ENCODE measurements around the gene LYSMD3.

The LYSMD3 gene

GRCh38 chr5:90518661-90519060 is 10.7 kb downstream of the LYSMD3 start:
- Histone ChIP-seq H3K4me2 (ENCODE audit: low read length) (peak overlapping the region; percentile 70), H3K9me3 (ENCODE audit: control insufficient read depth, insufficient read depth, low read length) (no peaks in the 10 kb centered on the region), H3K4me3 (ENCODE audit: low read length) (peak overlapping the region; percentile 44)

GRCh38 chr5:90514520-90514919 is 14.9 kb downstream of the LYSMD3 start:
- TF ChIP-seq, protein P1, sequence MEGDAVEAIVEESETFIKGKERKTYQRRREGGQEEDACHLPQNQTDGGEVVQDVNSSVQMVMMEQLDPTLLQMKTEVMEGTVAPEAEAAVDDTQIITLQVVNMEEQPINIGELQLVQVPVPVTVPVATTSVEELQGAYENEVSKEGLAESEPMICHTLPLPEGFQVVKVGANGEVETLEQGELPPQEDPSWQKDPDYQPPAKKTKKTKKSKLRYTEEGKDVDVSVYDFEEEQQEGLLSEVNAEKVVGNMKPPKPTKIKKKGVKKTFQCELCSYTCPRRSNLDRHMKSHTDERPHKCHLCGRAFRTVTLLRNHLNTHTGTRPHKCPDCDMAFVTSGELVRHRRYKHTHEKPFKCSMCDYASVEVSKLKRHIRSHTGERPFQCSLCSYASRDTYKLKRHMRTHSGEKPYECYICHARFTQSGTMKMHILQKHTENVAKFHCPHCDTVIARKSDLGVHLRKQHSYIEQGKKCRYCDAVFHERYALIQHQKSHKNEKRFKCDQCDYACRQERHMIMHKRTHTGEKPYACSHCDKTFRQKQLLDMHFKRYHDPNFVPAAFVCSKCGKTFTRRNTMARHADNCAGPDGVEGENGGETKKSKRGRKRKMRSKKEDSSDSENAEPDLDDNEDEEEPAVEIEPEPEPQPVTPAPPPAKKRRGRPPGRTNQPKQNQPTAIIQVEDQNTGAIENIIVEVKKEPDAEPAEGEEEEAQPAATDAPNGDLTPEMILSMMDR (IDR thresholded peaks at IDR 0.05; ENCODE audit: low read depth, low read length, poor library complexity, severe bottlenecking): no peak
- no peaks in the 10 kb centered on the region for H3K27me3 ChIP-seq (ENCODE audit: control insufficient read depth, low read length)
- H3K4me1 ChIP-seq (ENCODE audit: control insufficient read depth, low read length): peaks cover 36% of the 10 kb centered on the region
- peaks cover 40% of the 10 kb centered on the region for H3K36me3 ChIP-seq (ENCODE audit: control insufficient read depth, low read length)
- peaks cover 4% of the 10 kb centered on the region for H3F3A ChIP-seq (ENCODE audit: control insufficient read depth, insufficient read depth)
- no peak overlapping the region for H3K4me2 ChIP-seq (ENCODE audit: low read length)
- no peaks in the 10 kb centered on the region for H4K20me1 ChIP-seq (ENCODE audit: control insufficient read depth, insufficient read depth, low read depth, low read length)
- H3K9me2 ChIP-seq (replicated peaks; ENCODE audit: control insufficient read depth, low read length): no peaks in the 10 kb centered on the region
- 0 out of 2 replicates have a peak, but pooled peaks cover 2% of the 10 kb centered on the region for H3K79me2 ChIP-seq (ENCODE audit: control insufficient read depth, low read length)
- H3K4me3 ChIP-seq (ENCODE audit: low read length): no peak overlapping the region
- H3K27ac ChIP-seq (ENCODE audit: low read depth, low read length): no peak overlapping the region
- no peaks in the 10 kb centered on the region for H3K9me3 ChIP-seq (ENCODE audit: control insufficient read depth, insufficient read depth, low read length)

More at GRCh38 chr5:90518661-90519060, 10.7 kb downstream of the LYSMD3 start:
- Histone ChIP-seq H3K27me3 (ENCODE audit: control insufficient read depth, low read length) (no peaks in the 10 kb centered on the region), H3K36me3 (ENCODE audit: control insufficient read depth, low read length) (peaks cover 64% of the 10 kb centered on the region), H3K27ac (ENCODE audit: low read depth, low read length) (peak overlapping the region; percentile 72), H3K79me2 (ENCODE audit: control insufficient read depth, low read length) (0 out of 2 replicates have a peak, but pooled peaks cover 2% of the 10 kb centered on the region), H3K4me1 (ENCODE audit: control insufficient read depth, low read length) (peaks cover 39% of the 10 kb centered on the region), H4K20me1 (ENCODE audit: control insufficient read depth, insufficient read depth, low read depth, low read length) (no peaks in the 10 kb centered on the region), H3K9me2 (replicated peaks; ENCODE audit: control insufficient read depth, low read length) (no peaks in the 10 kb centered on the region), H3F3A (ENCODE audit: control insufficient read depth, insufficient read depth) (peaks cover 4% of the 10 kb centered on the region)
- TF ChIP-seq EZH2phosphoT487 (IDR thresholded peaks at IDR 0.05; ENCODE audit: borderline replicate concordance, low read length): no peak
- TF ChIP-seq, protein P1 (IDR thresholded peaks at IDR 0.05; ENCODE audit: low read depth, low read length, poor library complexity, severe bottlenecking): no peak

- Histone ChIP-seq H3K4me2 (ENCODE audit: low read length) (no peak overlapping the region), H3K9me3 (ENCODE audit: control insufficient read depth, insufficient read depth, low read length) (no peaks in the 10 kb centered on the region), H3K79me2 (ENCODE audit: control insufficient read depth, low read length) (no peaks in the 10 kb centered on the region), H3K27me3 (ENCODE audit: control insufficient read depth, low read length) (no peaks in the 10 kb centered on the region), H3K36me3 (ENCODE audit: control insufficient read depth, low read length) (peaks cover 25% of the 10 kb centered on the region), H3K4me3 (ENCODE audit: low read length) (no peak overlapping the region), H3K4me1 (ENCODE audit: control insufficient read depth, low read length) (peaks cover 16% of the 10 kb centered on the region), H3K27ac (ENCODE audit: low read depth, low read length) (no peak overlapping the region), H3F3A (ENCODE audit: control insufficient read depth, insufficient read depth) (peaks cover 3% of the 10 kb centered on the region; the same call in 1 of the 2 replicates), H3K9me2 (replicated peaks; ENCODE audit: control insufficient read depth, low read length) (no peaks in the 10 kb centered on the region), H4K20me1 (ENCODE audit: control insufficient read depth, insufficient read depth, low read depth, low read length) (no peaks in the 10 kb centered on the region)
- no peak for TF ChIP-seq EZH2phosphoT487 (IDR thresholded peaks at IDR 0.05; ENCODE audit: borderline replicate concordance, low read length)
- TF ChIP-seq, protein P1 (IDR thresholded peaks at IDR 0.05; ENCODE audit: low read depth, low read length, poor library complexity, severe bottlenecking): no peak
Observed at GRCh38 chr5:90510438-90510837, 18.9 kb downstream of the LYSMD3 start.

Measured in DOHH2 (cell line).